ENCODE results near the gene HS1BP3.

Gene HS1BP3

DNA sequence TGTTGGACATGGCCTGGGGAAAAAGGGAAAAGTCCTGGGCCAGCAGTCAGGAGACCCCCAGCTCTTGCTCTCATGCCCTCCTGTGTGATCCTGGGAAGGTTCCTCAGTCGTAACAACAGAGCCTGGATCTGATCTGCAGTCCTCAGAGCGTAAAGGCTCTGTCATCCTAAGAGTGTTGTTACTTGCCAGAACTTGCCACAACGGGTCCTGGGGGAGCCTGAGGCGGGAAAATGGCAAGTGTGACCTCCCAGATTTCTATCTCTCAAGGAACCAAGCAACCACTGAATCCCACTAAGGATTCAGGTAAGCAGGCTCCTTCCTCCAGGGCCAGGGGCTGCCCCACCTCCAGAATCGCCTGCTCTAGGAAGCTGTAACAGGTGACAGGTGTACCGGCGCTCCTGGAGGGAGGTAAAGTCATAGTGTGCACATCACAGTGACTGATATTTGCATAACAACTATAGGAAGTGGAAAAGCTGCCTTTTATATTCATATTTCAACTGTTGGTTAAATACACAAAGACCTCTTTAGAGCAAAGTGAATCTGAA is 18.4 kb downstream of the HS1BP3 start:
- no peak for DNase-seq (ENCODE audit: low read depth in 1 of 2, low spot score in 1 of 2)

DNA sequence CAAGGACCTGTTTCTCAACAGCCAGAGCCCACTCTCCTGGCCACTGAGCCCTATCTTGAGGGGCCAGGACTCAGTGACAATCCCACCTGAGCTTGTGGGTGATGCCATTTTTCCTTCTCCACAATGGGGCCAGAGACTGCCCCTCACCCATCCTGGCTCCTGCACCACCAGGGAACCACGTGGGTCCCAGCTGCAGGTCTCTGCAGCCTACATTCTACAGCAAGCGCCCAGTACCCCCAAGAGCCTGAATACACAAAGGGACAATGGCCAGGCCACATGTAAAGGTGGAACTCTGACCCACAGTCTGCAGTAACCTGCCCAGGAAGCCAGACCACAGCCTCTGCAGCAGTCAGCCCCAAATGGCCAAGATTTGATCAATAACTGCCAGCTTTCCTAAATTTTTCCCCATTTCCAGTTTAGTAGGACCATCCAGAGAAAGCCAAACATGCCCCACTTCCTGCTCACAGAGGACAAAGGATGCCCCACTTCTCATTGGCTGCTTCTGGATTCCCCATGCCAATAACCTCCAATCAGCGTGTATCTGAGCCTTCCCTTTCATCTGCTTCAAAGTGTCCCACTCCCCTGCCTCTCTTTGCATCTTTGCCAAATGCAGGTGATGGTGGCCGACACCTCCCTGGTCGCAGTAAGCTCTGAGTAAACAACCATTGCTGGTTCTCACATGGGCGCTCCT is 19.1 kb downstream of the HS1BP3 start:
- DNase-seq (ENCODE audit: low read depth in 1 of 2, low spot score in 1 of 2), result no peak

GRCh38 chr2:20630967-20631366 is 19.9 kb downstream of the HS1BP3 start:
- no peak for DNase-seq (ENCODE audit: low read depth in 1 of 2, low spot score in 1 of 2)

DNA sequence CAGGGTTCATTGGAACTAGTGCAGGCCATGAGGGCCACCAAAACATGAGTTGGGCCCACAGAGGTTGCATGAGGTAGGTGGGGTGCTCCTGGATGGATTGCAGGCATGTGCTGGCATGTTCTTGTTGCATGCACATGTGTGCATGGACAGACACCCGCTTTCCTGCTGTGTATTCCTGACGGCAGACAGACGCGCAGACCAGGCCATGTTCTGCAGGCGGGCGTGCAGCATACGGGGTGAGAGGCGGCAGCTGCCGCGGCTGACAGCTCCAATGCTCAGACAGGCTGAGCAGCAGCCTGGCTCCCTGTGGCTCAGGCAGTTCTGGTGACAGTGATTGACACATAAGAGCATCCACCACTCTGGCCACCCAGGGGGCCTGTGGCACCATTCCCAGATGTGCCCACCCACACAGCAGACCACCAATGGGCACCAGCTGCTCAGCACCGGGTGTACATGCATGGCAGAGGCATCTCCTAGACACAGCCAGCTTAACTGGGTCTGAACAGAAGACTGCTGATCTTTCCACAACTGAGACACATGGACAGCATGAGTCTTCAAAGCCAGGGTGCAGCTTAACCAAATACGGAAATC is 21.2 kb downstream of the HS1BP3 start:
- DNase-seq (ENCODE audit: low read depth in 1 of 2, low spot score in 1 of 2), result no peak

GRCh38 chr2:20629181-20629580 is 21.7 kb downstream of the HS1BP3 start:
- no peak for DNase-seq (ENCODE audit: low read depth in 1 of 2, low spot score in 1 of 2)

DNA sequence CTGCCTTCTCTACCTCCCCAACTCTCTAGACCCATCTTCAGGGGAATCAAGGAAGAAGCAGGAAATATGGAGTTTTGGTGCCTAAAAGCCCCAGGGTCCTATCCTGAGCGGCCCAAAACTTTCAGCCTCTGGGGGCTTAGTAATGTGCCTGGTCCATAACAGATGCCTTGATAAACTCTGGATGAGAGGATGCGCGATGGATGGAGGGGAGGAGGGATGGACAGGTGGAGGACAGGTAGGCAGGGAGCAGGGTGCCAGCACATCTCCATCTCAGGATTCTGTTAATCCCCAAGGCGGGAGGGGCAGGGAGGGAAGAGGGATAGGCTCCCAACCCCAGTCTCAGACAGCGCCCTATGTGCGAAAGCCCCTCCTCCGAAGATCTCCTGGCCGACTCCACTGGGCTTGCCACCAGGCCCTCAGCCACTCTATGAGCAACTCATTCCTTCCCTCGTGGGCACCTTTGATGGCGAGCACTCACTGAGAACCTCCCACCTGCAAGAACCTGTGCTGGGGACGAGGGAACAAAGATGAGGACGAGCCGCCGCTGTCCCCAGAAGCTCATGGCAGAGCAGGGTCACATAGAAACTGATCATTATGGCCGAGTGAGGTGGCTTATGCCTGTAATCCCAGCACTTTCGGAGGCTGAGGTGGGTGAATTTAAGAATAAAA is 23.1 kb downstream of the HS1BP3 start:
- no peak for DNase-seq (ENCODE audit: low read depth in 1 of 2, low spot score in 1 of 2)

- DNase-seq (ENCODE audit: low read depth in 1 of 2, low spot score in 1 of 2), result no peak
Observed at GRCh38 chr2:20626698-20627513, 24.0 kb downstream of the HS1BP3 start.

DNA sequence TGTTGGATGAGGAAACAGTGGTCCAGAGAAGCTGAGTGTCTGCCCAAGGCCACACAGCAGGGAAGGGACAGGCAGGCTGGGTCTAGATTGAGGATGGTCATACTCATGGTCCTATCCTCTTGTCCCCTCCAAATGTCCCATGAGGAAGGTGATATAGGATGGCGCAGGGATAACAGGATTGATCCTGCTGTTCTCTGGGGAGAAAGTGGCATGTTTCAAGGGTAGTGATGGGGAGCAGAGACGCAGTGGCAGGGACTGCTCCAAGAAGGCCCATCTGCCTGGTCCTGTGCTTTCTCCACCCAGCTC is 24.6 kb downstream of the HS1BP3 start:
- DNase-seq (ENCODE audit: low read depth in 1 of 2, low spot score in 1 of 2), result no peak

- DNase-seq (ENCODE audit: low read depth in 1 of 2, low spot score in 1 of 2), result no peak
Observed at GRCh38 chr2:20625491-20626391, 25.2 kb downstream of the HS1BP3 start.

DNA sequence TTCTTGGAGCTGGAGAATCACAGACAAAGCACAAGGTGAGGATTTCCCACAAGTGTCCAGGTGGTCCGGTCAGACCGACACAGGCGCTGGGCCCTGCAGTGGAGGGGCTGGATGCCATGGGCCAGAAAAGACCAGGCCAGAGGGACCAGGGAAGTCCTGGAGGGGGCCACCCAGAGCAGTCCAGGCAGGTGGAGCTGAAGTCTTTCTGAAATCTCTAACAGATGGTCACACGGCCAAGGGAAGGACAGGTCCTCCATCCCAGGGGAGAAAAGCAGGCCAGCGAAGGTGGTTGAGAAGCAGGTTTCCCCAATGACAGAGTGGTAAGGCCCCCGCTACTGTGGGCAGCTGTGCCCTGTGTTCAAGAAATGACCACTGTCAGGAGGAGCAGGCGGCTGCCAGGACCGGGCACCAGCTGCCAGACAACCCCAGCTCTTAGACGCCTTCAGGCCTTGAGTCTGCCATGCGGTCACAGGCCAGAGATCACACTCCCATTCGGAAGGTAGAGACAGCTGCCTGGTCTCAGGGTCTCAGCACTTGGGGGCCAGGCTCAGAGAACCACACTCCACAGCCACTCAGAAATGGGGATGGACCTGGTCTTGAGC is 25.9 kb downstream of the HS1BP3 start:
- DNase-seq (ENCODE audit: low read depth in 1 of 2, low spot score in 1 of 2), result no peak

DNA sequence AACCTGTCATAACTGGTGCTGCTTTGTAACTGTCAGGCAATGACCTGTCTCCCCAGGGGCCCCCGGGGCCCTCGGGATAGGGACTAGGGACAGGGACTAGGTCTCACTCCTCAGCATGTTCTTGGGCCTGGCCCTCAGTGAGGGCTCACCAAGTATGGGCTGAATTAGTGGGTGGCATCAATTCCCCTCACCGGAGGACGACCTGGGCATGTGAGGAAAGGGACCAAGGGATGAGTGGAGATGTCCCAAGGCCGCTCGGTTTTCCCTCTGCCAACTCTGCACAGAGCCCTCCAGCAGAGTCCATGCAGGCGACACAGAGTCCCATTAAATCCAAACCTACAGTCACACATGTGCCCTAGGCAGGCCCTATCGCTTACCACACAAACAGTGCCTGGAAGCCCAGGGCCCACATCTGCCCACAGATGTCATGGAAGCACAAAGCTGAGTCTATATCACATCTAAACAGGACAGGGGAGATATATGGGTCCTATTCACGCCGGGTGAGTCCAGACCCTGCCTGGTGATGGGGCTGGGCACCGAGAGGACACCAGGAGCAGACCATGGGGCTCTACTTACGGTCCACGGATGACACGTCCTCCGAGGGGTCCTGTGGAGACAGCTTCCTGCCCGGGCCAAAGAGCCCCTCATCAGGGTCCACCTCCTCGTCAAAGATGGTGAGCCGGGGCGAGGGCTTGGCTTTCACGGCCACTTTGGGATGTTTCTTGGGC is 26.6 kb downstream of the HS1BP3 start:
- no peak for DNase-seq (ENCODE audit: low read depth in 1 of 2, low spot score in 1 of 2)

GRCh38 chr2:20623741-20624155 is 27.1 kb downstream of the HS1BP3 start:
- no peak for DNase-seq (ENCODE audit: low read depth in 1 of 2, low spot score in 1 of 2)

GRCh38 chr2:20623241-20623640 is 27.7 kb downstream of the HS1BP3 start:
- no peak for DNase-seq (ENCODE audit: low read depth in 1 of 2, low spot score in 1 of 2)

GRCh38 chr2:20622731-20623130 is 28.2 kb downstream of the HS1BP3 start:
- no peak for DNase-seq (ENCODE audit: low read depth in 1 of 2, low spot score in 1 of 2)

GRCh38 chr2:20622296-20622686 is 28.6 kb downstream of the HS1BP3 start:
- no peak for DNase-seq (ENCODE audit: low read depth in 1 of 2, low spot score in 1 of 2)

DNA sequence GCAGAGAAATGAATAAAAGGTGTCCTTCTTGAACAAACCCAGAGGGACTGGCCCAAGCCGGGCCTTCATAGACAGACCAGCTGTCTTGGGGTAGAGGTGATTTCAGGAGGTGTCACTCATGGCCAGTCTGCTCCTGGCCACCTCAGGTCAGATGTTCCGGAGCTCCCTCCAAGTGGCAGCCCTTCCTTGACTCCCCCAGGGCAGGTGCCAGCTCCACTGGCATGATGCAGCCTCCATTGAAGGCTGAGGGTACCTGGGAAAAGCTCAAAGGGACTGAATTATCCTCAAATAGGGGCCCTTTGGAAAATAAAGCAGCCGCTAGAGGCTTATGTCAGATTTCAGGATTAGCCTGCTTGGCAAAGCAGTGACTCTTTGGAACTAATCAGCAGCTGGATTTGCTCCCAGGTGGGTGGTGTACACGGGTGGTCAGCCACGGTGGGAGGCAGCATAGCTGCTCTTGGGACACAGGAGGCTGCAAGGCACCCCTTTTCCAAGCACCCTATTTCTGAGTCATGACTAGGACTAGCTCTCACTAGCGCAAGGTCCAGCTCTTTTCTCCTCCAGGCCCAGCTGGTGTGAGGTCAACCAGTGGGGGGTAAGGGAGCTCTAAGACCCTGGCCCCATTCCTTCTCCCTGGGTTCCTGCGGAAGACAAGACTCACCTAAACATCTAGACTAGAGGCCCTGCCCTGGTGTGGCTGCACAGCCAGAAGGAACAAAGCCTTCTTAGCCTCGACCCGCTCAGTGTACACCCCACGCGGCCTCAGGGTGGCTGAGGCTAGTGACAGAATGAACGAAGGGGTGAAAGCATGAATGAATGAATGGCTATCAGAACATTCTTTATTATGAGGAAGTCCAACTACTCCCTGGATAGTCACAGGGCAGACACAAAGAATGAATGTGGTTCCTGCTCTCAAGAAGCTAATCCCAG is 29.3 kb downstream of the HS1BP3 start:
- DNase-seq (ENCODE audit: low read depth in 1 of 2, low spot score in 1 of 2), result no peak

DNA sequence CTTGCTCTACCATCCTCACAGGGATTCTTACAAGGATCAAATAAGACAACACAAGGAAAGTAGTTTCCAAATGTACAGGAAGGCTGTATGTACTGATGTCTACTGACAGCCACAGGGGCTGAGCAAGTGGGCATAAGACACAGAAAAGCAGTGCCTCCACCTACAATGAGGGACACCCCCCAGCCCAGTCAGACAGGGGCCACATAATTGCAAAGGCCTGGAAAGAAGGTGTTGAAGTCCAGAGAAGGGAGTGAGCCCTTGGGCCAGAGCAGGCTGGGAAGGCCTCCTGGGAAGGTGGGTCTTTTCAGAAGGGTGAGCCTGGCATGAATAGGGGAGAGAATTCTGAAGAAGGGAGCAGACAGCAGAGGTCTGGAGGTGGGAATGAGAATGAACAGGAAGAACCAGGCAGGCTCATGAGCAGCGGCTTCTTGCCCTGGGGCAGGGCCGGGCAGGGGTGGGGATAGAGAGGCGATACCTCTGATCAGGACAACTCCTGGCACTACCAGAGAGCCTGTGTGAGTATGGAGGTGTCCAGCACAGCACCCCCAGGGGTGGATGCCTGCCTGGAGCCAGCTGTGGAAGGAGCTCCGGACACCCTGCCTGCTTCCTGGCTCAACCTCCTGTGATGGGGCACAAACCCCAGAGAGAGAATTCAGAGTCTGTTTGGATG is 30.1 kb downstream of the HS1BP3 start:
- DNase-seq (ENCODE audit: low read depth in 1 of 2, low spot score in 1 of 2), result no peak

GRCh38 chr2:20620271-20620681 is 30.6 kb downstream of the HS1BP3 start:
- DNase-seq (ENCODE audit: low read depth in 1 of 2, low spot score in 1 of 2), result no peak
